GDM1 (cell line): Measurements from ENCODE around the gene KCNH5.
"Not testable (repeated sequence)": the region's sequence is repeated elsewhere in the genome, so short reads cannot be mapped to it uniquely, and the experiment has no call there.

Experiments used
- DNase-seq: peaks from one replicate; lab custom pipeline; 2025; lab: John Stamatoyannopoulos, UW

KCNH5 gene

DNA sequence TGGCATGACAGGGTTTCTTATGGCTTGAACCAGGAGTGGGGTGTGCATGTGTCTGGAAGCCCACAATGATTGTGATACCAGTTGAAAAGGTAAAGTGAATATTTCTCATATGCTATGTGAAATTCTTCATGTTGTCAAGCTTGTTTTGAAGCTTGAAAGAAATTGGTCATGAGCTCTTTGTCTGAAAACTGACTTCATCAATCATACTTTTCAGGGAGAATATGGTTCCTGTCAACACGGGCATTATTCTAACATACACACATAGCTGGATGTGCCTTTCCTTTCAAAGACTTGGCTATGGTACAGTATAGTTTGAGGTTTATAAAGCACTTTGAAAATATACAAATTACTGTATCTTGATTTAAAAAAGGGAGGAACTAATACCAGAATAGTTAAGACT, 158.8 kb downstream of the KCNH5 start:
- no peak for DNase-seq

DNA sequence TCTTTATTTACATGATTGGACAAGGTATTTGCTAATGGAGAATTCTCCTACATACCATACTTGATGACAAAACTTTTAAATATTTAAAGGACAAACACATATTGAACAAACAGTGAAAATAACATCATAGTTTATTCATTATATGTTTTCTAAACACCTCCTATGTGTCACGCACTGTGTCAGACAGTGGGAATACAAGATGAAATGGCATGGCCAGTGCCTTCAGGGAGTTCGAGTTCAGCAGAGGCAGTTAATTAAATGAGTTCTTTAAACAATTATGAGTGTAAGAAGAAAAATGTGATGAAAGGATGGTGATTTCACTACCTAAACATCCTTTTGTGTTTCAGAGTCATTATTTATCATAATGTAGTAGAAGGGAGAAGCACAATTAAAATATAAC, 159.8 kb downstream of the KCNH5 start:
- no peak for DNase-seq

DNA sequence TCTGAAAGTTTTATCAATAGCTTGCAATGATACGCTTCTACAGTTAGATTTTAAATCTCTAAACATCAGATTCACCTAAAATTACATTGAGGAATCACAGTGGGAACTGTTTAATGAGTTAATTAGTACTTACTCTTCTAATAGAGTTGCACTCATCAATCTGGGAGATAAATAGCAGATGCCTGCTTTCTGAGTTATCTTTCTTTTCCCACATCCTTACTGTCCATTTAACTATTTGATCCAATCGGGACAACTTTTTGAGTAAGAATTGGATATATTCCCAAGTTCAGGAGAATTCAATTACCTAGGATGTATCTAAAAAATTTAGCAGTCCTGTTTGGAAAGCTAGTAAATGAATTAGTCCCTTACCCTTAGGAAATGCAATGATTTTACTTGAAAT, 162.3 kb downstream of the KCNH5 start:
- no peak for DNase-seq

DNA sequence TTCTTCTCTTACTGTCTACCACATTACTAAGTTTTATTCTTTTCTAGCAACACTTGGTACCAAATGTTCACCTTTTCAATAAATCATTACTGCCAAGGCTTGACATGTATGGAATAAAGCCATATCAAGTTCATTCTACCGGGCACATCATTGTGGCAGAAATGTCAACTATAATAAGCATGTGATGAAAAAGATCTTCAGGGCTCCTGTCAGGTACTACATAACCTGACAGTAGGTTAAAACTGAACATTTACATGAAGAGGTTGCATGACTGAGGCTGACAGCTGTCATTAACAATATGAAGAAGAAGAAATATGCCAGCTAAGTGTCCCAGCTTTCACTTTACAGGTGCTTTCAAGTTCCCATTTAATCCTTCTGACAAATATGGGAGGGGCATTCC, 178.9 kb downstream of the KCNH5 start:
- DNase-seq = no peak

DNA sequence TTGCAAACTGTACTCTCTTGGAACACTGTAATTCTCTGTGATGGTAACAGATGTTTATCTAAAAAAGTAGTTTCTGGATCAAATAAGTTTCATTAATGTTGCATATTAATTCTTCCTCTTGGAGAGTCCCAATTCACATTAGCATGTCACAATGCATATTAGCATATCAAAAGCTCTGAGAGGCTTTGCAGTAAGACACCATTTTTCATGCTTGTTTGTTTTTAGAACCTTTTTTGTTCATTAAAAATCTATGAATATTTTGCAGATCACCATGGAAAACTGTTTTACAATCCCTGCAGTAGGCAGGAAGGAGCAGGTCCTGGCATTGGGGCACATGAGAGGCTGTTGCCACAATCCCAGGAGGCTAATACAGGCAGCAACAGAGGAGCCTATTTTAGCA, 180.7 kb downstream of the KCNH5 start:
- no peak for DNase-seq

DNA sequence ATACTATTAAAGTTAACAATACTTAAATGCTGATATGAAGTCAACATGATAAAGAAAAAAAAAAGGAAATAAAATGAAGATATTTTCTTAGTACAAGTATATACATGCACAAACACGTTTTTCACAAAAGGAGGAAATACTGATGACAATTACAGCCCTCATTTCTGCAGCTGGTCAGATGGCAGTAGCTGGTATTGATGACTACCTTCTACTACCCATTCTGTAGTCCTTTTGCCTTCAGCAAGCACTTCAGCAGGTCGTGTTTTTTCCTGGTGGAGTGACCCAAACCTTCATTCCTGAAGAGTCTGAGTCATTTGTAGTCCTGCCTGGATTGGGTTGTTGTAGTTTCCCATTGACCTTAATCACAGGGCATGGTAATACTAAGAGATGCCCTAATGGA, 187.2 kb downstream of the KCNH5 start:
- DNase-seq = not testable (repeated sequence)

DNA sequence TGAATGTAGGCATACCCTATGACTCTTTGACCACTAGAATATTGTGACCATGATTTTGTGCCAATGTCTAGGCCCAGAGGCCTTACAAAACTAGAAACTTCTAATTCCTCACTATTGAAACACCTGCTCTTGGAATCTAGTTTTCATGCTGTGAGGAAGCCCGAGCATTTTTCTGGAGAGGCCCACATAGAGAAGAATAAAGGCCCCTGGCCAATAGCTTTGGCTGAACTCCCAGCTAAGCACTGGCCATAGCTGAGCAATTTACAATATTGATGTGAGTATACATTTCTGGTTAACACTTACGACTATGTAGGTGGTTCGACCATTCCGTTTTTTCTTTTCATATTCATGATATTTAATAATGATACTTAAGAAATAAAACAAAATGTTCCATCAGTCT, 190.3 kb downstream of the KCNH5 start:
- DNase-seq = no peak

DNA sequence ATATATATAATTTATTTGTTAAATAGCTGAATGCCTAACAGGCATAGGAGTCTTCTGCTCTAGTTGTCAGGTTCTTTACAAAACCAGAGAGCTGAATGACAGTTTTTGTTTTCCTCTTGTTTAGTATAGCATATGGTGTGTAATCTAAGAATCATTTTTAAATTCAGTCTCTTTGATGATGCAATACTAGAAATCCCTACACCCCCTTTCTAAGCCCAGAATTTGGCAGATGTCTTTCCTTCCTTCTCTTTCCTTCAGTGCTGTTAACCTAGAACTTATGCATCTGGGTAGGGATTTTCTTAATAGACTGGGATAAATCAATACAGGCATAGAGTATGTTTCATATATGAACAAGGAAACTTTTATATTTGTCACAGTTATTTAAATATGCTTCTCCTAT, 198.1 kb downstream of the KCNH5 start:
- no peak for DNase-seq

DNA sequence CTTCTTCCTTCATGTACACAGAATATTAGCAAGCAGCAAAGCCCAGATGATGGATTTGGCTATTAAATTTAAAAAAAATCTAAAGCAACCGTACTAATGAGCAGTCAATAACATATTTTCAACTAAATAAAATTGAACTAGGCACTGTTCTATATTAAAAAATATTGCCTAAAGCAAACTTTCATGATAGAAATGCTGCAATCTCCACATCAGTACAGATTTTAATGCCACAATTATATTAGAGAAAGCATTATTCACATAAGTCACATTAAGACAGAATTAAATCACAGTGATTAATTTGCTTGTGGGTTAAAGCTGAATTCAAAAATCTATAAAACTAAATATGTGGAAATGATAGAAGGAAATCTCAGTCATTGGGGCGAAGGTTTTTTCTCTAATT, 200.7 kb downstream of the KCNH5 start:
- DNase-seq = no peak

DNA sequence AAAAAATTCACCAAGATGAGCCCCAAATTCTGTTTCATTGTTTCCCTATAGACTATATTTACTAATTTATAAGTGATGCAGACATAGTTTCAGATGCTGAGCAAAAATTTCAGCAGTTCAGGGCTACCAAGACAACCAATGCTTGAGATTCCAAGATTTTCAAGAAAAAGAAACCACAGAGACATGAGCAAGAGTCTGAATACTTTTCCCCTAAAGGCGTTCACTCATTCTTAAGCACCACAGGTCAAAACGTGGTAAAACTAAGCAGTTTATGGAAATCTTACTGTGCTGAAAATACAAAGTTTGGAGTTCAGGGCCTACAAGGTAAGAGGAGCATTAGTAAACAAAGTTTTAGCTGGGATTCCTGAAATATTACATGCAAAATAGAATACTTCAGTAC, 221.2 kb downstream of the KCNH5 start:
- DNase-seq = no peak

DNA sequence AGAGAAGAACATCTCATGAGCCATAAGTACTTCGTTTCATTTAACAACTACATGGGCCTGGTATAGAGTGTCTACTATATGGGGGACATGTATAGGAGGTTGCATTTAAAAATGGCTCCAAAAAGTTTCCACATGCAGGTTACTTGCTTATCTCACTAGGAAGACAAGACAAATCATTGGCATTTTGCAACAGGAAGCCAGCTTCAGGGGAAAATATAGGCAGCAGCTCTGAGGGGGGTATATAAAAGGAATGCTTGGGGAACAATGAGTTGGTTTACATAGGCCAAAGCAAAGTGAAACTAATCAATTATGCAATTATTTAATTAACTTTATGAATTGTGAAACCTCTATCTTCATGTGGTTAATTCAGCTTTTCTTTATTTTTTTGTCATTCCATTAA, 225.3 kb downstream of the KCNH5 start:
- DNase-seq = no peak

DNA sequence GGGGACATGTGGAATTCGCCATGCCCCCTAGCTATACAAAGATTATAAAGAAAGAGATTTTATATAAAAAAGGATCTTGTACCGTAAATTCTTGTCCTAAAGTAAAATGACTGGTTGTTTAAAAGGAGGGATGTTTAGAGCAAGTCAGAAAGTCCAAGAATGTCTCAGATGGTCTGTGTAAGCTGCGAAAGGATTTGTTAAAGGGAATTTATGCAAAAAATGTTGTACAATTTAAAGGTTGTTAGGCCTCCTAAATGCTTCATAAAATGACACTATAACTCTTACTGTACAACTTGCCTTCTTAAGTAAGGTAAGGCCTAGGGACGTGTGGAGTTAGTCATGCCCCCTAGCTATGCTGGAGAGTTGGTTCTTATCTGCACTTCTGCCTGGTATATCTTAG, 237.6 kb downstream of the KCNH5 start:
- no peak for DNase-seq

DNA sequence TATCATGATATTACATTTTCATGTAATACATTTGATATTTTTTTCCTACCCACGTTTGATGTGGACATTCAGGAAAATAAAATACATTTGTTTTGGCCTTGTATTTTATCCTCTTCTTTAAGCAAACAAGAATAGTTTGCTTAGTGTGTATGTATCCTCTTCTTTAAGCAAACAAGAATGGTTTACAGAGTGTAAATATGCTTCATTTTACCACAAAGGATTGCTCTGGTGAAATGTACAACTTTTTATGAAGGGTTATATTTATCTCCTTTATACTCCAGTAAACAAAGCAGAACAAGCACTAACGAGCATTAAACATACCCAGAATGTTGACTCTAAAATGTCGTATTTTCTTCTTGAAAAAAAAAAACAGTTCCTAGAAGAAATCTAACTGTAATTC, 244.7 kb downstream of the KCNH5 start:
- no peak for DNase-seq

DNA sequence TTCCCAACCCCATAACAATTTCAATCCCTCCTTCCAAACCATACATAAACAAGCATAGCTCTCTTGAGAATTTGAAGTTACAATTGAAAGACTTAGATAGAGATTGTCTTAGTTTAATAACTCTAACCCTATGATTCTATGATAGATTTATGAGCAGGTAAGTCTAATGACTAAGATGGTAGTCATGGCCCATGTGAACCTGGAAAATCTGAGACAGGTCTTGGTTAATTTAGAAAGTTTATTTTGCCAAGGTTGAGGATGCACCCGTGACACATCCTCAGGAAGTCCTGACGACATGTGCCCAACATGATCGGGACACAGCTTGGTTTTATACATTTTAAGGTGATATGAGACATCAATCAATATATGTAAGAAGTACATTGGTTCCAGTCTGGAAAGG, 248.8 kb downstream of the KCNH5 start:
- DNase-seq = no peak

DNA sequence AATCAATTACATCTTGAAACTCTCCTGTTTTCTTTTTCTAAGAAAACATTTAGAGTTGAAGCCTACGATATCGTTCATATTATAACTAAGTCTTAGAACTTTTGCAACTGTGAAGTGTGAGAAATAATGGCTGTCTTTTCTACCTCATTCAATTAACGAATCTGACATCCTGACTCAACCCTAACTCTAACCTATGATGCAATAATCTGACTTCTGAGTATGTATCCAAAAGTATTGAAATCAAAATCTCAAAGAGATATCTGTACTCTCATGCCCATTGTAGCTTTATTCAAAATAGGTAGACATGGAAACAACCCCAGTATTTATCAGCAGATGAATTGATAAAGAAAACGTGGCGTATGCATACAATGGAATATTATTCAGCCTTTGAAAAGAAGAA, 252.7 kb downstream of the KCNH5 start:
- DNase-seq = no peak

DNA sequence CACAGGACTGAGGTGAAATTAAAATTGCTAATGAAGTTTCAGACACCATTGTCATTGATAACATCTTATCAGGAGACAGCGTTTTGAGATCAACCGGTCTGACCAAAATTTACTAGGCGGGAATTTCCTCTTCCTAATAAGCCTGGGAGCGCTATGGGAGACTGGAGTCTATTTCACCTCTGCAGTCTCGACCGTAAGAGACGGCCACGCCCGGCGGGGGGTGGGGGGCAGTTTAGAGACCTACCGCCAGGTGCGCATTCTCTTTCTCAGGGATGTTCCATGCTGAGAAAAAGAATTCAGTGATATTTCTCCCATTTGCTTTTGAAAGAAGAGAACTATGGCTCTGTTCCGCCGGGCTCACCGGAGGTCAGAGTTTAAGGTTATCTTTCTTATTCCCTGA, 263.9 kb downstream of the KCNH5 start:
- not testable (repeated sequence) for DNase-seq

DNA sequence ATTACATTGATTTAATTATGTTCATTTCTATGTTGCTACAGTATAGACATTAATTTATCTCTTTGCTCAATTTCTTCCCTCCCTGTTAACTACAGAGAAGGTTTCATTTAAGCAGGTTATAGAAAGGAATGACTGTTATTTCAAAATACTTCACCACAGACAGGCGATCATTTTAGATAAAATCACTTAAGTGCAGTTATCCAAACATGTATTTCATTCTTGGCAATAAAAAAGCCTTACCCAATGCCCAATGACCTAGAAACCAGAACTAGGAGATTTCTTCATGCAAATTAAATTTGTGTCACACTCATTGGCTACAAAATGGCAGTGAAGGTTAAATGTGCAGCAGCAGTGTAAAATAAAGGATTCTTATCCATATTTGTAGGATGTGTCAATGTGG, 266.4 kb downstream of the KCNH5 start:
- no peak for DNase-seq

DNA sequence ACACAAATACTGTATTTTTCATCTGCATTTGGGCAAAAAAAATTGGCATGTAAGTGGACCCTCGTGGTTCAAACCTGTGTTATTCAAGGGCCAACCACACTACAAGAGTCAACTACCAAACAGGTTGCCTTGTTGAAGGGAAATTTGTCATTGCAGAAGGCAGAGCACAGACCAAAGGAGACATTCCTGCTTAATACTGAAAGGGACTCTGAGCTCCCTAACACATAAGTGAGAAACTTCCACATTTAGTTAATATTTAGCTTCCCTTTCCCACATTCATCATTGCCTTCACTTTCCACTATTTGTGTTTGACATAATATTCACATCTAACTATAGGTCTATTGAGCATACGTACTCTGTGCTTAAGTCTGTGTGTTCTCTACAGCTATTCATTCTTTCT, 266.9 kb downstream of the KCNH5 start:
- DNase-seq = no peak

DNA sequence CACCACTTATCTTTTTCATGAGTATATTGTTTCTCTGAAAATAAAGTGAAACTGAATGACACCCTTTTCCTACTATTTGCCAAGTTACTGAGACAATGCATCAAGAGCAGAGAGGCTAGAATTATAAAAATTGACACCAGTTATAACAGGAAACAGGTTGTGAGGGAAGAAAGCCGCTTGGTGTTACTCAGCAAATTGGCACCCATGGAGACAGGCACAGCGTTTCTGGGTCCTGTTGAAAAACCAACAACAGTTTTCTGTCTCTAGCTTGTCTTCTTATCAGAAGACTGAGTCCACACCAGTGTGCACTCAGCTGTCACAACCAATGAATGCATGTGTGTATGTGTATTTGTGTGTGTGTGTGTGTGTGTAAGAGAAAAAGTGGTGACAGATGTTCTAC, 267.7 kb downstream of the KCNH5 start:
- DNase-seq = no peak

DNA sequence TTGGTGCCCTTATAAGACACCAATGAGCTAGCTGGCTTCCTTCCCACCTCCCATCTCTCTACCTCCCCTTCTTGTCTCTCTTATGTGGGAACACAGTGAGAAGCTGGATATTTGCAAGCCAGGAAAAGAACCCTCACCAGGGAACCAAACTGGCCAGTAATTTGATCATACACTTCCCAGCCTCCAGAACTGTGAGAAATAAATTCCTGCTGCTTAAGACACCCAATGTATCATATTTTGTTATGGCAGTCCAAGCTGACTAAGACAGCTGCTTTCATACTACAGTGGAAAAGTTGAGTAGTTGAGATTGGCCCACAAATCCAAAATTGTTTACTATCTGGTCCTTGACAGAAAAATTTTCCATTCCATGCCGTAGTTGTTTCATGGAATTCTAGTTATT, 269.0 kb downstream of the KCNH5 start:
- DNase-seq = no peak

DNA sequence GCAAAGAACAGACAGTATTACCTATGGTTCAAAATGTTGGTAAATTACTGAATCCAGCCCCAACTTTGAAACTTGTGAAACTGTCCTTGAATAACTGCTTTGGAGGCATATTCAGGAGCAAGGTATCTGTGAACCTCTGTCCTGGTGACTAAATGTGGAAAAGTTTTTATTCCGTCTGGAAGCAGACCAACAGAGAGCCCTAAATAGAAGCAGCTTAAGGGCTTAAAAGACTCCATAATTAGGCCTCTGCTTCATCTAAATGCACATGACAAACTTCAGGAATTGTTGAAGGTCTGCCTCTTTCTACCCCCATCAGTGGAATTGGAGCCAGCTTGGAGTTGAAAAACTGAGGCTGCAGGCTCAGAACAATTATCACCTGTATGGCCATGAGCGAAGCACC, 276.5 kb downstream of the KCNH5 start:
- no peak for DNase-seq

DNA sequence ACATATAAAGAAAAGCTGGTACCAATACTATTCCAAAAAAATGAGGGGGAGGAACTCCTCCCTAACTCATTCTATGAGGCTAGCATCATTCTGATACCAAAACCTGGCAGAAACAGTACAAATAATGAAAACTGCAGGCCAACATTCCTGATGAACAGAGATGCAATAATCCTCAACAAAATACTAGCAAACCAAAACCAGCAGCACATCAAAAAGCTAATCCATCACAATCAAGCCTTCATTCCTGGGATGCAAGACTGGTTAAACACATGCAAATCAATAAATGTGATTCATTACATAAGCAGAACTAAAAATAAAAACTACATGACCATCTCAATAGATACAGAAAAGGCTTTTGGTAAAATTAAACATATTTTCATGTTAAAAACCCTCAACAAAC, 281.3 kb downstream of the KCNH5 start:
- no peak for DNase-seq

DNA sequence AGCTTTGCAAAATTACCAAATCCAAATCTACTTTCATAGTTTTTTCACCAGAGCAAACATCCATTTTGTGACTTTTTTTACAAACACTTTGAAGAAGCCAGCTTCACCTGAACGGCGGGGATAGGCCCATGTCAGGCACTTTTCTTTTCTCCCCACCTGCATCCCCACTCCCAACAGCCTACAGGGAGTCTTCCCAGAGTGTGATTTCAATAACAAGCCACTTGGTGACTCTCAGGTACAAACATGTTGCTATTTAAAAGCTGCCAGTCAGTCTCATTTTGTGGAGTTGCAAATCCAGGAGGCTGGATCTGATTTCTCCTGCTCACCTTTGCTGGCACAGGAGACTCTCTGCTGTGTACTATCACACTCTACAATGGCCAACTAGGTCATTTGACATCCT, 285.5 kb downstream of the KCNH5 start:
- no peak for DNase-seq

DNA sequence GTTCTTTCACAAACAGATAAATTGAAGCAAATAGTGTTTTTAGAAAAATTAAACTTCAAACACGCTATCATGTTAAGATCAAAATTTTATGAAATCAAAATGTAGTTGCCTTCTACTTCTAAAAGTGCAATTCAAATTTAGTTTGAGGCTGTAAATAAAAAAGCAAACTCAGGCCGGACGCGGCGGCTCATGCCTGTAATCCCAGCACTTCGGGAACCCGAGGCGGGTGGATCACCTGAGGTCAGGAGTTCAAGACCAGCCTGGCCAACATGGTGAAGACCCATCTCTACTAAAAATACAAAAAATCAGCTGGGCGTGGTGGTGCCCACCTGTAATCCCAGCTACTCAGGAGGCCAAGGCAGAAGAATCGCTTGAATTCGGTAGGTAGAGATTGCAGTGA, 298.4 kb downstream of the KCNH5 start:
- not testable (repeated sequence) for DNase-seq

DNA sequence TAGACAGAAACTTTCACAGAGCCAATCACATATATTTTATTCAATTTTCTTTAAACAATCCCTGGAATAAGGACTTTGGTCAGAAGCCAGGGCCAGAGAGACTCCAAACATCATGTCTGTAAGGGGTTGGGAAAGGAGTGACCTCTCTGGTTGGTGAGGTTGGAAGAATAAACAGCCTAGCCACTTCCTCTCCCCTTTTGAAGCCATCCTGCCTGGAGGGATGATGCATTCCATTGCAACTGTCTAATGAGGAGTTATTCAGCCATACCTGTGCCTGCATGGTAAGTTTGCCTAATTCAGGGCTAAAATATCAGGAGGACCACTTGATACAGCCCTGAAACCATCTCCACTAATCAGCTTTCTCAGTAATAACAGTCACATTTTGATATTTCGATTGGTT, 299.8 kb downstream of the KCNH5 start:
- no peak for DNase-seq
